SHP77 (cell line): ENCODE measurements around the gene DNAJC15.
"Not testable (repeated sequence)": the region's sequence is repeated elsewhere in the genome, so short reads cannot be mapped to it uniquely, and the experiment has no call there.

Source experiments
- DNase-seq, 2 experiments: peaks; one replicate each; lab custom pipeline; 2025; lab: John Stamatoyannopoulos, UW

Gene DNAJC15

GRCh38 chr13:43045302-43045773 is 22.0 kb downstream of the DNAJC15 start:
- DNase-seq = not testable (repeated sequence)

- DNase-seq = no peak
Observed at GRCh38 chr13:43046259-43046658, 22.9 kb downstream of the DNAJC15 start.

GRCh38 chr13:43054803-43055802 is 31.7 kb downstream of the DNAJC15 start:
- DNase-seq = no peak

- no peak for DNase-seq
Observed at GRCh38 chr13:43057653-43058317, 34.4 kb downstream of the DNAJC15 start.

GRCh38 chr13:43058318-43058674 is 34.9 kb downstream of the DNAJC15 start:
- no peak for DNase-seq

- DNase-seq = no peak
Observed at GRCh38 chr13:43058831-43059230, 35.4 kb downstream of the DNAJC15 start.

GRCh38 chr13:43059779-43060178 is 36.4 kb downstream of the DNAJC15 start:
- DNase-seq = not testable (repeated sequence)

- DNase-seq = not testable (repeated sequence)
Observed at GRCh38 chr13:43060806-43061205, 37.4 kb downstream of the DNAJC15 start.

GRCh38 chr13:43061496-43062280 is 38.3 kb downstream of the DNAJC15 start:
- DNase-seq = no peak

- no peak for DNase-seq
Observed at GRCh38 chr13:43071824-43072223, 48.4 kb downstream of the DNAJC15 start.

- no peak for DNase-seq
Observed at GRCh38 chr13:43072394-43072793, 49.0 kb downstream of the DNAJC15 start.

GRCh38 chr13:43074824-43075510 is 51.6 kb downstream of the DNAJC15 start:
- DNase-seq = no peak

- DNase-seq = not testable (repeated sequence)
Observed at GRCh38 chr13:43075511-43075902, 52.1 kb downstream of the DNAJC15 start.

GRCh38 chr13:43077046-43077445 is 53.7 kb downstream of the DNAJC15 start:
- no peak for DNase-seq

- DNase-seq = no peak
Observed at GRCh38 chr13:43077461-43077860, 54.1 kb downstream of the DNAJC15 start.

- no peak for DNase-seq
Observed at GRCh38 chr13:43077906-43078305, 54.5 kb downstream of the DNAJC15 start.

GRCh38 chr13:43078399-43078798 is 55.0 kb downstream of the DNAJC15 start:
- no peak for DNase-seq

- no peak for DNase-seq
Observed at GRCh38 chr13:43079392-43079931, 56.1 kb downstream of the DNAJC15 start.

- no peak for DNase-seq
Observed at GRCh38 chr13:43080199-43080598, 56.8 kb downstream of the DNAJC15 start.

GRCh38 chr13:43081866-43082265 is 58.5 kb downstream of the DNAJC15 start:
- DNase-seq = no peak

GRCh38 chr13:43083750-43084149 is 60.4 kb downstream of the DNAJC15 start:
- DNase-seq = no peak
